ENCODE results near the gene RHCE. TPM values are rescaled to one million over a fixed set of nuclear protein-coding genes. Genes with fewer than 3 reads are reported as not detected.
"Not testable (repeated sequence)": the region's sequence is repeated elsewhere in the genome, so short reads cannot be mapped to it uniquely, and the experiment has no call there.

Gene RHCE
- total RNA-seq, 2 donors from 2014 or later, result 0.27 to 0.32 TPM

- TF ChIP-seq, protein P1, sequence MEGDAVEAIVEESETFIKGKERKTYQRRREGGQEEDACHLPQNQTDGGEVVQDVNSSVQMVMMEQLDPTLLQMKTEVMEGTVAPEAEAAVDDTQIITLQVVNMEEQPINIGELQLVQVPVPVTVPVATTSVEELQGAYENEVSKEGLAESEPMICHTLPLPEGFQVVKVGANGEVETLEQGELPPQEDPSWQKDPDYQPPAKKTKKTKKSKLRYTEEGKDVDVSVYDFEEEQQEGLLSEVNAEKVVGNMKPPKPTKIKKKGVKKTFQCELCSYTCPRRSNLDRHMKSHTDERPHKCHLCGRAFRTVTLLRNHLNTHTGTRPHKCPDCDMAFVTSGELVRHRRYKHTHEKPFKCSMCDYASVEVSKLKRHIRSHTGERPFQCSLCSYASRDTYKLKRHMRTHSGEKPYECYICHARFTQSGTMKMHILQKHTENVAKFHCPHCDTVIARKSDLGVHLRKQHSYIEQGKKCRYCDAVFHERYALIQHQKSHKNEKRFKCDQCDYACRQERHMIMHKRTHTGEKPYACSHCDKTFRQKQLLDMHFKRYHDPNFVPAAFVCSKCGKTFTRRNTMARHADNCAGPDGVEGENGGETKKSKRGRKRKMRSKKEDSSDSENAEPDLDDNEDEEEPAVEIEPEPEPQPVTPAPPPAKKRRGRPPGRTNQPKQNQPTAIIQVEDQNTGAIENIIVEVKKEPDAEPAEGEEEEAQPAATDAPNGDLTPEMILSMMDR (IDR thresholded peaks at IDR 0.05), result no peak
- Histone ChIP-seq H3K9me3 (no peaks in the 10 kb centered on the region), H3K27ac (no peak overlapping the region), H3K9ac (ENCODE audit: low read depth in 2 of 2, low read length in 2 of 2) (no peak overlapping the region), H3K36me3 (no peaks in the 10 kb centered on the region), H3K27me3 (no peaks in the 10 kb centered on the region), H3K4me1 (peaks cover 13% of the 10 kb centered on the region), H3K4me3 (no peak overlapping the region)
- intact Hi-C loops (cut with DNase I), result loop anchor here (10.0 kb wide), 2 partner anchors 88 to 678 kb away; no protein-coding TSS in a partner anchor
- DNase-seq, result no peak
Measured at GRCh38 chr1:25342846-25343245, 77.8 kb downstream of the RHCE start.

DNA sequence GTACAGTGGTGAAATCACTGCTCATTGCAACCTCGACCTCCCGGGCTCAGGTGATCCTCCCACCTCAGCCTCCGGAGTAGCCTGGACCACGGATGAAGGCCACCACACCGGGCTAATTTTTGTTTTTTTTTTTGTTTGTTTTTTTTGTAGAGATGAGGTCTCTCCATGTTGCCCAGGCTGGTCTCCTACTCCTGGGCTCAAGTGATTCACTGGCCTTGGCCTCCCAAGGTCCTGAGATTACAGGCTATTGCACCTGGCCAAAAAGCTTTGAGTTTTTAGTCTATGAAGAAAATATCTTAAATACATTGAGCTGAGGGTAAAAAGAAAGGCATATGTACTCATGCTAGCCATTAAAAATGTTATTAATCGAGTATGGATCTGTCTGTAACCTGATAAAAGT, 78.9 kb downstream of the RHCE start:
- Histone ChIP-seq H3K9me3 (no peaks in the 10 kb centered on the region), H3K4me3 (no peak overlapping the region), H3K27me3 (no peaks in the 10 kb centered on the region), H3K36me3 (no peaks in the 10 kb centered on the region), H3K4me1 (peaks cover 13% of the 10 kb centered on the region), H3K9ac (ENCODE audit: low read depth in 2 of 2, low read length in 2 of 2) (no peak overlapping the region), H3K27ac (no peak overlapping the region)
- TF ChIP-seq, protein P1 (IDR thresholded peaks at IDR 0.05), result no peak
- intact Hi-C loops (cut with DNase I), result loop anchor here (10.0 kb wide), 2 partner anchors 87 to 677 kb away; no protein-coding TSS in a partner anchor
- no peak for DNase-seq

DNA sequence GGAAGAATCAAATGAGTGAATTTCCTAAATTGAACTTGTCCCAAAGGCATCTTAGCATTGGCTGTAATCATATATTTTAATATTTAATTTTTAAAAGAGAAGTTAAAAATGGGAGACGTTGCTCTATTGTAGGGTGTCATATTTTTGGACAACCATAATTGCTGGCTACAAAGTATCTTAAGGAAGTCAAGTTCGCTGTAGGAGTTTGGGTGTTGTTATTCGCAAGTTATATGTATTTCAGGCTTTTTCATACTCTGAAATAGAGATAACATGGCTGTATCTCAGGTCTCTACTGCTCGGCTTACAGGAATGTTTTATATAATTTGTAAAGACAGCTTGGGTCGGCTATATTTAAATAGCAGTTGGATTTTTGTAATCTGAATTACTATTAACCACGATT, 81.6 kb downstream of the RHCE start:
- H3K27me3 ChIP-seq, result no peaks in the 10 kb centered on the region
- intact Hi-C loops (cut with DNase I), result no loop called here
- H3K4me1 ChIP-seq, result peaks cover 13% of the 10 kb centered on the region
- H3K36me3 ChIP-seq, result no peaks in the 10 kb centered on the region
- no peak for DNase-seq
- peak overlapping the region in 1 of 2 donors; percentile 91 for H3K9ac ChIP-seq (ENCODE audit: low read depth in 2 of 2, low read length in 2 of 2)
- peak overlapping the region; percentile 95 for H3K27ac ChIP-seq
- TF ChIP-seq, protein P1 (IDR thresholded peaks at IDR 0.05), result no peak
- no peaks in the 10 kb centered on the region for H3K9me3 ChIP-seq
- peak overlapping the region; percentile 82 for H3K4me3 ChIP-seq

GRCh38 chr1:25338188-25338981, 82.2 kb downstream of the RHCE start, which contains the start of gene TMEM50A:
Gene TMEM50A, plus strand, starts transcription at chr1:25338334. Its CDS starts 2,153 bp downstream, at chr1:25340487.
- H3K36me3 ChIP-seq, result no peaks in the 10 kb centered on the region
- intact Hi-C loops (cut with DNase I), result no loop called here
- H3K9me3 ChIP-seq, result no peaks in the 10 kb centered on the region
- H3K4me1 ChIP-seq, result peaks cover 13% of the 10 kb centered on the region
- peak within 1 kb of the TSS; percentile 82 for H3K4me3 ChIP-seq
- TF ChIP-seq, protein P1 (IDR thresholded peaks at IDR 0.05), result no peak
- H3K27ac ChIP-seq, result peak within 1 kb of the TSS; percentile 95
- H3K9ac ChIP-seq (ENCODE audit: low read depth in 2 of 2, low read length in 2 of 2), result peak within 1 kb of the TSS; percentile 77 to 91
- no peaks in the 10 kb centered on the region for H3K27me3 ChIP-seq
- peak; percentile 92 for DNase-seq

- H3K9me3 ChIP-seq; H3K27me3 ChIP-seq; intact Hi-C loops (cut with DNase I); H3K36me3 ChIP-seq: not testable (repeated sequence)
- H3K9ac ChIP-seq (ENCODE audit: low read depth in 2 of 2, low read length in 2 of 2), result peak overlapping the region; percentile 60 to 91
- peaks cover 13% of the 10 kb centered on the region for H3K4me1 ChIP-seq
- peak overlapping the region; percentile 82 for H3K4me3 ChIP-seq
- DNase-seq, result peak; percentile 26
- H3K27ac ChIP-seq, result peak overlapping the region; percentile 95
Measured at GRCh38 chr1:25337483-25338187, 83.0 kb downstream of the RHCE start.

DNA sequence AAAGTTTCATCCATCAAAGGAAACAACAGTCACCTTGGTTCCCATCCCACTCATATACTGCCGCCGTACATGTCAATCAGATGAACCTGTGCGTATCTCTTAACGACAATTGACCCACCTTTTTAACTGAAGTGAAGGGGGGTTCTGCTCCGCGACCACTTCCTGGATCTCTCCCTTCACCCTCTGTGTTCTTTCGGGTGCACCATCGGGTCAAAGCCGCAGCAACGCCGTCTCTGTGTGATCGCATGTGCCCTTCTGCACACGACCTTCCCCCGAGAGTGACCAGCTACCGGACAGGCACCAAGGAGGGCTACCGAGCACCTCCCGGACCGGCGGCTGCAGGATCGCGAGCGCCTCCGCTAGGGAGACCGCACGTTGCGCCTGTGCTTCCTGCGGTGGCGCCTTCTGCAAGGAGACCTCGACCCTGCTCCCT, 83.7 kb downstream of the RHCE start:
- peak; percentile 62 for DNase-seq
- H3K27me3 ChIP-seq; H3K27ac ChIP-seq; H3K9me3 ChIP-seq; intact Hi-C loops (cut with DNase I); H3K36me3 ChIP-seq: not testable (repeated sequence)
- Histone ChIP-seq H3K9ac (ENCODE audit: low read depth in 2 of 2, low read length in 2 of 2) (peak overlapping the region; percentile 48 to 69), H3K4me1 (peaks cover 13% of the 10 kb centered on the region), H3K4me3 (peak overlapping the region; percentile 82)

- DNase-seq; H3K36me3 ChIP-seq; H3K9ac ChIP-seq (ENCODE audit: low read depth in 2 of 2, low read length in 2 of 2); intact Hi-C loops (cut with DNase I); H3K9me3 ChIP-seq; H3K27me3 ChIP-seq; H3K4me1 ChIP-seq; H3K27ac ChIP-seq; H3K4me3 ChIP-seq: not testable (repeated sequence)
Measured at GRCh38 chr1:25329950-25330349, 90.7 kb downstream of the RHCE start.

DNA sequence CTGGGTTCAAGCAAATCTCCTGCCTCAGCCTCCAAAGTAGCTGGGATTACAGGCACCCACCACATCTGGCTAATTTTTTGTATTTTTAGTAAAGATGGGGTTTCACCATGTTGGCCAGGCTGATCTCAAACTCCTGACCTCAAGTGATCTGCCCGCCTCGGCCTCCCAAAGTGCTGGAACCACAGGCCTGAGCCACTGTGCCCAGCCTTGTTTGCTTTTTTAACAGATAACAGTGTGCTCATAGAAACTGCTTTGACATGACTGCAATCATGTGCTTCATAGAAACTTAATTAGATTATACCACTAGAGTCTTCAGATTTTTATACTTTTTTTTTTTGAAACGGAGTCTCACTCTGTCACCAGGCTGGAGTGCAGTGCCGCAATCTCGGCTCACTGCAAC, 91.3 kb downstream of the RHCE start:
- H3K27me3 ChIP-seq; H3K27ac ChIP-seq; H3K36me3 ChIP-seq; H3K9ac ChIP-seq (ENCODE audit: low read depth in 2 of 2, low read length in 2 of 2); H3K4me1 ChIP-seq; H3K9me3 ChIP-seq; intact Hi-C loops (cut with DNase I); H3K4me3 ChIP-seq; DNase-seq: not testable (repeated sequence)

DNA sequence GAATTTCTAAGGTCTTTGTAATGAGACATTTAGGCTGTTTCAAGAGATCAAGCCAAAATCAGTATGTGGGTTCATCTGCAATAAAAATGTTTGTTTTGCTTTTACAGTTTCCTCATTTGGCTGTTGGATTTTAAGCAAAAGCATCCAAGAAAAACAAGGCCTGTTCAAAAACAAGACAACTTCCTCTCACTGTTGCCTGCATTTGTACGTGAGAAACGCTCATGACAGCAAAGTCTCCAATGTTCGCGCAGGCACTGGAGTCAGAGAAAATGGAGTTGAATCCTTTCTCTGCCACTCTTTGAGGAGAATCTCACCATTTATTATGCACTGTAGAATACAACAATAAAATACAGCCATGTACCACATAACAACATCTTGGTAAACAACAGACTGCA, 91.8 kb downstream of the RHCE start:
- H3K36me3 ChIP-seq; H3K27me3 ChIP-seq; DNase-seq; intact Hi-C loops (cut with DNase I); H3K4me1 ChIP-seq; H3K9ac ChIP-seq (ENCODE audit: low read depth in 2 of 2, low read length in 2 of 2); H3K27ac ChIP-seq; H3K4me3 ChIP-seq; H3K9me3 ChIP-seq: not testable (repeated sequence)

All from colonic mucosa (tissue), 4 donors.